ENCODE measurements around the gene POU5F1. TPM values are rescaled to one million over a fixed set of nuclear protein-coding genes. Genes with fewer than 3 reads are reported as not detected.
A peak's percentile ranks its signal among the peaks of the same experiment; 100 is the strongest.

POU5F1 gene
- total and polyA plus RNA-seq, 12 donors, result 0.17 to 2.8 (median 1.2) TPM; not detected in 8

DNA sequence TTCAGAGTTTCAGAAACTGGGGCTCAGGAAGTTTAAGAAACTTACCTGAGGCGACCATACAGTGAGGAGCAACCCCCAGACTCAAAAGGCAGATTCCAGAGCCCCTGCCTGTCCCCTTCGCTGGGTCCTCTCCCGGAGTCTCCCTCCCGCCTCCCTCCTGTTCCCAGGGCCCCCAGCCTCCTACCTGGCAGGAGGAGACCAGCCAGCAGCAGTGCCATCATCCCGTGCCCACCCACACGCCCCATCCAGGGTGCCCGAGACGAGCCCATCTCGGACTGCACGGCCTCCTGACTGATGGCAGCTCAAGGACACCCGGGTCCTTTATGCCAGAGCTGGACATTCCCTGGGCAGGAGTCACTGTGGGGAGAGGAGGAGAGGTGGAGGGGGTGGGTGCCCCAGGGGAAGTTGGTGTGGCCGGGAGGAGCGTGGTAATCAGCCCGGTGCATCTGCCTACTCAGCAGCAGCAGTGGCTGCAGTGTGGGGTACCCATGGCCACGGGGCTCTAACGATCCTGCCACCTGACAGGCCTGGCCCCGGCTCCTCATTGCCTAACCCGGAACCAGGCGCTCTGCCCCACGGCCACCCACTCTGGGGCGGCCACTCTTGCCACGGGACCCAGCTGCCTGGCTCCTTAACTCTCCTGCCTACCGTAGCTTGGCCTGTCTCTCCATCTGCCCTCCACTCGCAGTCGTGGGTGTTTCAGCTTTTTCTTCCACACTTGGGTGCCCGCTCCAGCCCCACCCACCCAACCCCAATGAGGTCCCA lies 50.1 kb downstream of the POU5F1 start, which contains the start of gene CDSN:
Gene CDSN, minus strand, starts transcription at position 296 of the 765 bp plus-strand sequence. Its CDS starts 27 bp downstream, at position 269.
- Histone ChIP-seq H3K4me1 (replicated peaks in 1 of 2) (peaks cover 0 to 5% of the 10 kb centered on the region in 2 donors), H3K4me3 (no peak within 1 kb of the TSS), H3K36me3 (replicated peaks in 1 of 2) (no peaks in the 10 kb centered on the region), H3K27me3 (no peaks in the 10 kb centered on the region), H3K27ac (no peak within 1 kb of the TSS), H3K9me3 (replicated peaks in 1 of 3) (no peaks in the 10 kb centered on the region)
- intact Hi-C loops (cut with DNase I), result no loop called here
- 75 to 85% (median 81%) methylated on average over 17 to 26 of the region's 26 CpGs for WGBS, 4 donors
- no peak for DNase-seq
- TF ChIP-seq, protein P1, sequence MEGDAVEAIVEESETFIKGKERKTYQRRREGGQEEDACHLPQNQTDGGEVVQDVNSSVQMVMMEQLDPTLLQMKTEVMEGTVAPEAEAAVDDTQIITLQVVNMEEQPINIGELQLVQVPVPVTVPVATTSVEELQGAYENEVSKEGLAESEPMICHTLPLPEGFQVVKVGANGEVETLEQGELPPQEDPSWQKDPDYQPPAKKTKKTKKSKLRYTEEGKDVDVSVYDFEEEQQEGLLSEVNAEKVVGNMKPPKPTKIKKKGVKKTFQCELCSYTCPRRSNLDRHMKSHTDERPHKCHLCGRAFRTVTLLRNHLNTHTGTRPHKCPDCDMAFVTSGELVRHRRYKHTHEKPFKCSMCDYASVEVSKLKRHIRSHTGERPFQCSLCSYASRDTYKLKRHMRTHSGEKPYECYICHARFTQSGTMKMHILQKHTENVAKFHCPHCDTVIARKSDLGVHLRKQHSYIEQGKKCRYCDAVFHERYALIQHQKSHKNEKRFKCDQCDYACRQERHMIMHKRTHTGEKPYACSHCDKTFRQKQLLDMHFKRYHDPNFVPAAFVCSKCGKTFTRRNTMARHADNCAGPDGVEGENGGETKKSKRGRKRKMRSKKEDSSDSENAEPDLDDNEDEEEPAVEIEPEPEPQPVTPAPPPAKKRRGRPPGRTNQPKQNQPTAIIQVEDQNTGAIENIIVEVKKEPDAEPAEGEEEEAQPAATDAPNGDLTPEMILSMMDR (IDR thresholded peaks at IDR 0.05), result no peak
- TF ChIP-seq POLR2A (IDR thresholded peaks at IDR 0.05), result no peak

- H3K36me3 ChIP-seq (replicated peaks in 1 of 2), result no peaks in the 10 kb centered on the region
- no peak overlapping the region for H3K4me3 ChIP-seq
- peaks cover 0 to 5% of the 10 kb centered on the region in 2 donors for H3K4me1 ChIP-seq (replicated peaks in 1 of 2)
- WGBS, 4 donors, result 73 to 90% (median 80%) methylated on average over 5 to 7 of the region's 7 CpGs
- no peaks in the 10 kb centered on the region for H3K27me3 ChIP-seq
- TF ChIP-seq, protein P1 (IDR thresholded peaks at IDR 0.05), result no peak
- no peak for TF ChIP-seq POLR2A (IDR thresholded peaks at IDR 0.05)
- no peak for DNase-seq
- H3K27ac ChIP-seq, result no peak overlapping the region
- H3K9me3 ChIP-seq (replicated peaks in 1 of 3), result no peaks in the 10 kb centered on the region
- intact Hi-C loops (cut with DNase I), result no loop called here
Measured at GRCh38 chr6:31118178-31118577, 52.3 kb downstream of the POU5F1 start.

GRCh38 chr6:31116661-31117385 lies 53.7 kb downstream of the POU5F1 start:
- H3K27ac ChIP-seq, result no peak overlapping the region
- no peaks in the 10 kb centered on the region for H3K27me3 ChIP-seq
- DNase-seq, result peak in 1 of 7 donors; percentile 7
- H3K4me1 ChIP-seq (replicated peaks in 1 of 2), result no peaks in the 10 kb centered on the region
- no peak for TF ChIP-seq POLR2A (IDR thresholded peaks at IDR 0.05)
- TF ChIP-seq, protein P1 (IDR thresholded peaks at IDR 0.05), result no peak
- H3K4me3 ChIP-seq, result no peak overlapping the region
- intact Hi-C loops (cut with DNase I), result no loop called here
- no peaks in the 10 kb centered on the region for H3K9me3 ChIP-seq (replicated peaks in 1 of 3)
- no peaks in the 10 kb centered on the region for H3K36me3 ChIP-seq (replicated peaks in 1 of 2)
- 75 to 82% (median 78%) methylated on average over 16 to 19 of the region's 19 CpGs for WGBS, 4 donors

GRCh38 chr6:31115941-31116560 lies 54.4 kb downstream of the POU5F1 start:
- intact Hi-C loops (cut with DNase I), result no loop called here
- no peak for DNase-seq
- H3K36me3 ChIP-seq (replicated peaks in 1 of 2), result no peaks in the 10 kb centered on the region
- no peaks in the 10 kb centered on the region for H3K27me3 ChIP-seq
- H3K4me1 ChIP-seq (replicated peaks in 1 of 2), result no peaks in the 10 kb centered on the region
- TF ChIP-seq, protein P1 (IDR thresholded peaks at IDR 0.05), result no peak
- TF ChIP-seq POLR2A (IDR thresholded peaks at IDR 0.05), result no peak
- no peaks in the 10 kb centered on the region for H3K9me3 ChIP-seq (replicated peaks in 1 of 3)
- H3K4me3 ChIP-seq, result no peak overlapping the region
- 80 to 96% (median 91%) methylated on average over 6 to 12 of the region's 12 CpGs for WGBS, 4 donors
- no peak overlapping the region for H3K27ac ChIP-seq

Data from adrenal gland (tissue), 12 donors.